ENCODE measurements around the gene SAPCD2.

- TF ChIP-seq CTCF (conservative IDR thresholded peaks at IDR 0.05; ENCODE audit: low read depth, low read length) (no peak), EZH2 (IDR thresholded peaks at IDR 0.05; ENCODE audit: borderline replicate concordance, low read depth, low read length, poor library complexity, severe bottlenecking) (no peak)
These were observed 19.1 kb downstream of the SAPCD2 start for GRCh38 chr9:137051145-137051724.
